Measurements from ENCODE around the gene WDPCP.
"Not testable (repeated sequence)": the region's sequence is repeated elsewhere in the genome, so short reads cannot be mapped to it uniquely, and the experiment has no call there.

The WDPCP gene

DNA sequence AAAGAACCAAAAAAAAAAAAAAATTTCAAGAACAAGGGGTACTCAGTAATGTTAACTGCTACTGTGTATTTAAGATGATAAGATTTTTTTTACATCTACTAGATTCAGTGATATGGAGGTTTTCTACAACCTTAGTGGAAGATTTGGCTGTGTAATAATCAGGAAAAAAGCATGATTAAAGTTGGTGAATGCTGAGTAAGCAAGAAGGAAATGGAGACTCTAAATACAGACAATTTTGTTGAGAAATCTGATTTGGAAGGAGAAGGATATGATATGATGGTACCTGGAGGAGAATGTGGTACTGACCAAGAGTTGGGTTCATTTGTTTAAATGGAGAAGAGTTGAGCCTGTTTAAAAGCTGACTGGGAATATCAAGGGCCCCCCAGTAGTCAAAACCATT lies 125.1 kb downstream of the WDPCP start:
- DNase-seq (ENCODE audit: low read depth in 2 of 2), result no peak

- no peak for DNase-seq (ENCODE audit: low read depth in 2 of 2)
These were observed 141.6 kb downstream of the WDPCP start for GRCh38 chr2:63446658-63447057.

DNA sequence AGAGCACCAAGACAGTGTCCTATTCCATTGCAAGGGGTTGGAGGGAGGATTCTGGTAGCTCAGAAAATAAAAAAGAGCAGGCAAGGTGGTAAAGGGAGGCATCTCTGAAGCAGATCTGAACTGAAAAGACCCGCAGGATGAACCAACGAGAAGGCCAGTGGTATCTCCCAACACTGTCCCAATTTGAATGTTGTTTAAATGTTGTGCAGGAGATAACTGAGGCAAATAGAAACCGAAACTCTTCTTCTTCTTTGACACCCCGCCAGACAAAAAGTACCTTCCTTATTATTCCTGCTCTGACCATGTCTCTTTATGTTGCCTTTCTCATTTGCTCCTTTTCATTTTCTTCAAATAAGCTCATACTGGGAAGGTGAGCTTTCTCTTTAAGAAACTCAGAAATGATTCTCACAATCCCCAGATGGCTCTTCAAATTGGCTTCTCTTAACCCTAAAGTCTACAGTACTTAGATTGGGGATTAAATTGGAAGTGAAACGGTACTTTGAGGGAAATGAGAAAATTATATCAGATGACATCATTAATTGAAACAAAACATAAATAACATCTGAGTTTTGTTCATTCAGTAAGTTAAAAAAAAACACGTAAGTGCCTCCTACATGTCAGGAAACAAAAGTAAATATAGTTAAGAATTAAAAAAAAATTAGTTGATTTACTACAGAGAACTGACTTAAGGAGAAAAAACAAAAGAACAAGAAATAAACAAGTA lies 143.6 kb downstream of the WDPCP start:
- DNase-seq (ENCODE audit: low read depth in 2 of 2), result no peak

- DNase-seq (ENCODE audit: low read depth in 2 of 2), result no peak
These were observed 147.7 kb downstream of the WDPCP start for GRCh38 chr2:63440612-63441011.

DNA sequence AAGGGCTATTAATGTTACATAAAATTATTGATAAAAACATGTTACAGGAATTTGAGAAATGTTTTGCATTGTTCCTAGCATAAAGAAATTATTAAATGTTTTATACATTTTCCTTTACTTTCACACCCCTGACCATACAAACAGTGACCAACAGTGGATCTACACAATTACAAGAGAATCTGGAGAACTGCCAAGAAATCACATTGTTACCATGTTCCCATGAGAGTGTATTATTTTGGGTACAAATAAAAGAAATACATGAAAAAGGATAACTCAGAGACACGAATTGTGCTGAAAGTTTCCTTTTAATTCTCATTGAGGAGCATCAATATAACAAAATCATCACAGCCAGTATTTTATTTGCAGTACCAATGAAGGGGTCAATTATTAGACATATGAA lies 150.1 kb downstream of the WDPCP start:
- DNase-seq (ENCODE audit: low read depth in 2 of 2), result no peak

DNA sequence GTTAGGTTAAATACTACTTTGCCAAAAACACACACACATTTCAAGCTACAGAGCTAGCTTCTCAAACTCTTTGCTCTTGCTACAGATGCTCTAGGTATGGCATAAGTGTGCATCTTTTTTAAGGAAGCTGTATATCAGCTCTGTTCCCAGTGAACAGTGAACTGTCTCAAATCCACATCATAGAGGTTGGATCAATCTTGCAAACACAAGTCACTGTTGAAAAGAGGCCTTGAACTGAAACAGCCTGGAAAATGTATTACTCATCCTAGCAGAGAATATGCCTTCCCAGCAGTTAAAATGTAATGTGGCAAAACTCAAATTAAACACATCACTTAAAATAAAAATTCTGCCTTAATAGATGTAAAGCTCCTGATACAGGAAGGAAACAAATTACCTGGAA lies 151.8 kb downstream of the WDPCP start:
- no peak for DNase-seq (ENCODE audit: low read depth in 2 of 2)

DNA sequence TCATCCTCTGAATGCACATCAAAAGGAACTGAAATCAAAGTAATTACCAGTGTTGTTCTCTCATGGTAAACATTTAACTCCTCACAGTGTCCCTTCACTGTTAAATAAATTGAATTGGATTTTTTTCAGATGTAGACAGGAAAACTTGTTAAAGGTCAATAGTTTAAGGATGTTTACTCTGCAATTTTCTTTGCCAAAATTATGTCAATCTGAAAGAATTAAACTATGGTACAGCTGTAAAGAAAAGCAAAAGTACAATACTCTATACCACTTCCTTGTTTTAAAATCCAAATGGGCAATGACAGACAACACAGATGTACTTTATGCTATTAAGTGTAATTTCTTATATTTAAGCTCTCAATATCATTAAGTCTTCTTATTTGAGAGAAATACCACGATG lies 153.2 kb downstream of the WDPCP start:
- no peak for DNase-seq (ENCODE audit: low read depth in 2 of 2)

DNA sequence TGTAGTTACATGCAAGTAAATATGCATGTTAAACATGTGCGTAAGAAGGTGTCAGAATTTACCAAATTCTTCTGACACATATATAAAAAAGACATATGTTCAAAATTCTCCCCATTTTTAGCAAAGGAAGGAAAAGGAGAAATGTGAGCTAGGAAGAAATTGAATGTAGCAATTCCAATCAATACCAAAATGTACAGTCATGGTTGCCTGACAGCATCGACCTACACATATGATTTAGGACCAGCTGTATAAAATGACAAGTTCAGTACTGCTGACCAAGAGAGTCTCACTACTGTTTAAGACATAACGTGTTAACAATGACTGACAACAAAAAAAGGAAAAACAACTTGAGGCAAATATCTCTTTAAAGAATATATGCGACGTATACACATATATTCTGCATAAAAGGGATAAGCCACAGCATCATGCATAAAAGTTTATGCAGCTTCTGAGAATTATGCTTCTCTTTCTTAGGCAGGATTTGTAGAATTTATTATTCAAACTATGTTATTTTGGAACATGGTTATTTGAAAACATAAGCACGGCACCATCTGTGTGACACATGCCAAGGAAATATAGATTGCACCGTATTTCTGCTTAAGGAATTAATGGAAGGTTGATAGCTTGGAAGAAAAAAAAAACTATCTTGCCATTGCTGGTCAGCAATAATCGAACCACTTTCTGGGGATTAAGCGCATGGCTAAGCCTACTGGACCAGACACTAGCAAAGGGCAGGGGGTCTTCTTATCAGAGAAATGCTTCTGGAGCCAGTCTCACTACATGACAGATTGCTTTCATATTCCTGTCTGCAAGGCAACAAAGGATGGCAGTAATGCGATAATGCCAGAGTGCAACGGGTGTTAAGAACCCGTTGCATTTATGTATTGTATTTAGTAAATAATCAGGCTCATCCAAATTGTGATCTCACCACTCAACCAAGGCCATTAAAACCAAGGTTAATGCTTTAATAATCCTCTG lies 154.0 kb downstream of the WDPCP start:
- DNase-seq (ENCODE audit: low read depth in 2 of 2), result no peak

- no peak for DNase-seq (ENCODE audit: low read depth in 2 of 2)
These were observed 155.9 kb downstream of the WDPCP start for GRCh38 chr2:63432373-63432772.

- DNase-seq (ENCODE audit: low read depth in 2 of 2), result no peak
These were observed 162.7 kb downstream of the WDPCP start for GRCh38 chr2:63425606-63426005.

DNA sequence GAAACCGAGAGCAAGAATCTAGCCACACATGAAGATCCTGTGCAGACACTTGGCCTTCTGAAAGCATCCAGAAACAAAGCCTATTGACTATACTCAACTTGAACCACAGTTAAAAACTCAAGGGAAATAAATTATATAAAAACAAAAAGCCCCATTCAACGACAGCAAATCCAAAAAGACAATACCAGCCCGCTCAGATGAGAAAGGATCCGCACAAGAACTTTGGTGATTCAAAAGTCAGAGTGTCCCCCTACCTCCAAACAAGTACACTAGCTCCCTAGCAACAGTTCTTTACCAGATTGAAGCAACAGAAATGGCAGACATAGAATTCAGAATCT lies 163.2 kb downstream of the WDPCP start:
- no peak for DNase-seq (ENCODE audit: low read depth in 2 of 2)

DNA sequence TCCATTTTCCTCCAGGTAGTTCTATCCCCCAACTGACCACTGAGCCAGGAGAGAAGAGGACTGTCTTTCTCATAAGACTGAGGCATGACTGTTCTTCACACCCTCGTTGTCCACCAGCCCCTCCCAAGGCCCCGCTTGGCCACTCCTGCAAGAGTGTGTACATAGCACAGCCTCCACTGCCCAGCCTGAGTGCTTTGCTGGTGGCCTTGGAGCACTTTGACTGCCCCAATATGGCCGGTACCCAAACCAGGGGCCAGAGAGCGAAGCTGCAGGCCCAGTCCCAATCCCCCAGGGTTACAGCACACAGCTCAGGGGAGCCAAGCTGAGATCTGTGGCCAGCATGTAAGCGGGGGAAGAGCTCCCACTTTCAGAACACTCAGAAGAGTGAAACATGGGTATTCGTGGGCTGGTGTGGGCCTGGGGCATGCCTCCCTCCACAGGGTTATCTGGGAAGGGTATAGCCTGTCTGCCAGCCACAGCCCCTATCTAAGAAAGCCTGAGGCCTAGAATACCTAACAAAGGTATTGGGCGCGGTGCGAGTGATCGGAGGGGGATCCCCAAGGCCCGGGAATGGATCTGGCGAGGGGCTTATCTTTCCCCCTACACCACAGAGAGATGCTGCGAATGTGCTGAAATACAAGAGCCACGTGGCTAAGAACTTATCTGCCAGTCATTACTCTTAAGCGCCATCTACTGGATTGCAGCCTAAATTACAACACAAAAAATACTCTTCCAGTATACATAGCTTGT lies 163.8 kb downstream of the WDPCP start:
- no peak for DNase-seq (ENCODE audit: low read depth in 2 of 2)

DNA sequence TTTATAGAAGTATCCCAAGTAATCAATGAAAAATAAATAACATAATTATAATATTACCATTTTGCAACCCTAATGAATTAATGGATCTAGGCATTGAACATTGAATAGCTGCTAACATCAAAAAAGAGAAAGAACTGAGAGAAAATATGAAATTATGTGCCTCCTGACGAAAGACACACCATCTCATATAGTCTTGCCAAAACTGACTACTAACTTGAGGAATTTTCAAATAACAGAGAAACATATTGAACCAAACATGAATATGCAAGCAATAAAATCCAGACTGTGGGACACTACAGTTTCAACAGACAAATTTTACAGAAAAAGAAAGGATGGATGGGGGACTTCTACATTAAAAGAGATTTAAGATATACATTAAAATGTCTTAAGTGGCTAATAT lies 165.7 kb downstream of the WDPCP start:
- DNase-seq (ENCODE audit: low read depth in 2 of 2), result no peak

DNA sequence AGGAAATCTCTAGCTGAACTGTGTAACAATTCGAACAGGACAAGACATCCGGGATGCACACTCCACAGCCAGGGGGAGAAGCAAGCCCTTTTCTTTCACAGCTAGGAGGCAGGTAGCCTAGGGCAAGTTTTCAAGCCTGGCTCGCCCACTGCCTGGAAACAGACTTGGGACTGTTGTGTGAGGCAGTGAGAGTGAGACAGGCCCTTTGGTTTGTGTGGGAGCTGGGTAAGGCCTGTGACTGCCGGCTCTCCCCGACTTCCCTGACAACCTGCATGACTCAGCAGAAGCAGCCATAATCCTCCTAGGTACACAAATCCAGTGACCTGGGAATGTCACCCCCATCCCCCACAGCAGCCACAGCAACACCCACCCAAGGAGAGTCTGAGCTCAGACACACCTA lies 179.7 kb downstream of the WDPCP start:
- DNase-seq (ENCODE audit: low read depth in 2 of 2), result no peak

DNA sequence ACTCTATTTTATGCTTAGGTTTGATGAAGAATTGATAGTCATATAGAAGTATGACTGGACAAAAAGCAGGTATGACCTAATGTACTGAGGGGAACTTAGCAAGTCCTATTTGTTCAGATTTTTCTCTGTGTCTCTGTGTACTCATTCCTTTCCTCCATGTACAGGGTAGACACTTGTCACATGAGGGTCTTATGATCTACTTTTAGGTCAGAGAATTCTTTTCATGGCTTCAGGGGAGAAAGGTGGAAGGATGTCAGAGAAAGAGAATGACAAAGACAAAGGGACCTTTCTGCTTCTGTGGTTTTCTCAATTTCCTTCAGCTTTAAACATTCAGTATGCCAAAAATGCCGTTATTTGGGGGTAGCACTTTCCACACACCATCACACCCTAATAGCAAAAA lies 181.6 kb downstream of the WDPCP start:
- DNase-seq (ENCODE audit: low read depth in 2 of 2), result no peak

DNA sequence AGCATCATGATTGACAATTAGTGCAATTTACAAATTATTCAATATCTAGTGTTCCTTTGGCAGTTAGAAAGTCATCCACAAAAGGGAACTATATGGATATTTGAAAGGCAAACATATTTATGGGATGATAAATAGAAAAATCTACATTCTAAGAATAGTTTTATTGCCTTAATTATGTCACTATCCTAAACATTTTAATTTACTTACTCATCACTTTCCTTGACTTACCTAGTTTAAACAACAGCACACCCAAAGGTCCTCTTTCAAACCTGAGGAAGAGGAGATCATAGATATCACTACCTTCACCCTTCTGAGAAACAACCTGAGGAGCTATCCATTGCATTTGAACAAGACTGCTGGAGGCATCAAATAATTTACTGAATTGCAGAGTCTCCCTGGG lies 184.5 kb downstream of the WDPCP start:
- no peak for DNase-seq (ENCODE audit: low read depth in 2 of 2)

- DNase-seq (ENCODE audit: low read depth in 2 of 2), result not testable (repeated sequence)
These were observed 185.4 kb downstream of the WDPCP start for GRCh38 chr2:63402889-63403288.

GRCh38 chr2:63399156-63399555 lies 189.1 kb downstream of the WDPCP start:
- DNase-seq (ENCODE audit: low read depth in 2 of 2), result no peak

GRCh38 chr2:63379451-63379850 lies 208.8 kb downstream of the WDPCP start:
- DNase-seq (ENCODE audit: low read depth in 2 of 2), result no peak

- DNase-seq (ENCODE audit: low read depth in 2 of 2), result no peak
These were observed 209.7 kb downstream of the WDPCP start for GRCh38 chr2:63378589-63378988.

DNA sequence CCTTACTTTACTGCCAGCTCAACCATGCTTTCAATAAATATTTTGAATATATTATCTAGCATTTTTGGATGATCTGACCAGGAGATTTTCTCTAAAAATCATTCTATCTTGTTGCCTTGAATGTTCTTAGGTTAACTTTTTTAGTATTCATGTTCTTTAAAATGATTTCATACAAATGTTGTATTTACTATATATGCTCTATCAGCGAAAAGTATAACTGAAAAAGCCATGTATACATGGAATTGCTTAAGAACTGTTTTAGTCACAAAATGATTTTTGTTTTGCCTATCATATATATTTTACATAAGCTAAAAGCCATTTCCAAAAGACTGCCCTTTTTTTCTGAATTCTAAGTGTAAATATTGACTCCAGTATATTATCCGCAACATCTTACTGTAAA lies 213.9 kb downstream of the WDPCP start:
- no peak for DNase-seq (ENCODE audit: low read depth in 2 of 2)

- DNase-seq (ENCODE audit: low read depth in 2 of 2), result no peak
These were observed 215.7 kb downstream of the WDPCP start for GRCh38 chr2:63372549-63372948.

Measured in stimulated activated CD8-positive, alpha-beta memory T cell treated with anti-CD3 and anti-CD28 coated beads, Interleukin-7, amount 100 ng/mL, for 1 hour (primary cell).